WI38 (cell line): ENCODE measurements around the gene NDUFB6.
A peak's percentile ranks its signal among the peaks of the same experiment; 100 is the strongest.

Experiments
- H3K4me3 ChIP-seq: 2 replicates; pipeline ENCODE4 v1.5.1; 2011; ENCODE audit warnings: low read depth, mild to moderate bottlenecking, control low read depth, low read length
- TF ChIP-seq, protein P1 (sequence below): IDR thresholded peaks from 2 replicates; pipeline ENCODE4 v1.5.1; 2012; ENCODE audit warnings: low read depth, mild to moderate bottlenecking, control low read depth, low read length

The NDUFB6 gene

DNA sequence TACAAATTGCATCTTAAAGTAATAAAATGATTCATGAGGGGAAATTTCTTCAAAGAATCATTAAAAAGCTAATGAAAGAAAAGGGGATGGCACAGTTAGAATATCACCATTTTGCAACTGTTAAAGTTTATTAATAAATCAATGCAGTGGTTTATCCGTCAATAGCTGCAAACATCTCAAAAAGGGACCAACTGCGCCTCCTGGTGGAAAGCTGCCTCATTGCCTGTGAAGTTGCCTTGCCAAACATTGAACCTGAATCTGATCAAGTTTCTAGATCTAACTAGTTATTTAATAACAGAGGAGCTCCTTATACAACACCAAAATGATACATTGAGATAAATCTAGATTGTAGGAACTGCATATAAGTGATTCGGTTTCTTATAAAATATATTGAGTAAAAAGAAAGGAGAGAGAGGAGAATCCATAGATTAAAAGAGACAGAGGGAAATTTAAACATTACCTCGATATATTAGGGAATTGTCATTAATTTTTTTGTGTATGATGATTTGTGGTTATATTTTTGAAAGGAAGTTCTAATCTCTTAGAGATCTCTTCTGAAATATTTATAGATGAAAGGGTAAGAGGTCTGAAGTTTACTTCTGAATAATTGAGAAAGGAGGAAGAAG lies 6.9 kb upstream of the NDUFB6 start:
- TF ChIP-seq, protein P1, sequence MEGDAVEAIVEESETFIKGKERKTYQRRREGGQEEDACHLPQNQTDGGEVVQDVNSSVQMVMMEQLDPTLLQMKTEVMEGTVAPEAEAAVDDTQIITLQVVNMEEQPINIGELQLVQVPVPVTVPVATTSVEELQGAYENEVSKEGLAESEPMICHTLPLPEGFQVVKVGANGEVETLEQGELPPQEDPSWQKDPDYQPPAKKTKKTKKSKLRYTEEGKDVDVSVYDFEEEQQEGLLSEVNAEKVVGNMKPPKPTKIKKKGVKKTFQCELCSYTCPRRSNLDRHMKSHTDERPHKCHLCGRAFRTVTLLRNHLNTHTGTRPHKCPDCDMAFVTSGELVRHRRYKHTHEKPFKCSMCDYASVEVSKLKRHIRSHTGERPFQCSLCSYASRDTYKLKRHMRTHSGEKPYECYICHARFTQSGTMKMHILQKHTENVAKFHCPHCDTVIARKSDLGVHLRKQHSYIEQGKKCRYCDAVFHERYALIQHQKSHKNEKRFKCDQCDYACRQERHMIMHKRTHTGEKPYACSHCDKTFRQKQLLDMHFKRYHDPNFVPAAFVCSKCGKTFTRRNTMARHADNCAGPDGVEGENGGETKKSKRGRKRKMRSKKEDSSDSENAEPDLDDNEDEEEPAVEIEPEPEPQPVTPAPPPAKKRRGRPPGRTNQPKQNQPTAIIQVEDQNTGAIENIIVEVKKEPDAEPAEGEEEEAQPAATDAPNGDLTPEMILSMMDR = peak; percentile 92
- H3K4me3 ChIP-seq = no peak overlapping the region

DNA sequence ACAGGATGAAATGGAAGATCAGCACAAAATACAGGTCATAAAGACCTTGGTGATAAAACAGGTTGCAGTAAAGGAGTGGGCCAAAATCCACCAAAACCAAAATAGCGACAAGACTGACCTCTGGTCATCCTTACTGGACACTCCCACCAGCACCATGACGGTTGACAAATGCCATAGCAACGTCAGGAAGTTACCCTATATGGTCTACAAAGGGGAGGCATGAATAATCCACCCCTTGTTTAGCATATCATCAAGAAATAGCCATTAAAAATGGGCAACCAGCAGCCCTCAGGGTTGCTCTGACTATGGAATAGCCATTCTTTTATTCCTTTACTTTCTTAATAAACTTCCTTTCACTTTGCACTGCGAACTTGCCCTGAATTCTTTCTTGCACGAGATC lies 6.0 kb upstream of the NDUFB6 start:
- H3K4me3 ChIP-seq = no peak overlapping the region
- TF ChIP-seq, protein P1 = no peak

DNA sequence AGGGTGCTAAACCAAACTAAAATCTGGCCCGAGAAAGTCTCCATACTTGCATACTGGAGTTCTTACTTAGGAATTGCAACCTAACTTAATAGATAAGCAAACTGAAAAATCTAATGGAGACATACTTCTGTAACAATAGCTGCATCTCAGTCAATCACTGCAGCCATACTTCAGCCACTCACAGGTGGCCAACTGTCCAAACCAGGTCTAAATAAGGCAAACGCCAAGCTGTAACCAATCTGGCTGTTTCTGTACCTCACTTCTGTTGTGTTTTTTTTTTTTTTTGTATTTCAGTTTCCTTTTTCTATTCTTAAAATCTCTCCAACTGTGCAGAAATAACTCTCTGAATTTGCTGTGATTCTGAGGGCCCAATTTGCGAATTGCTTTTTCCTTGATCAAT lies 4.4 kb upstream of the NDUFB6 start:
- TF ChIP-seq, protein P1 = no peak
- no peak overlapping the region for H3K4me3 ChIP-seq

DNA sequence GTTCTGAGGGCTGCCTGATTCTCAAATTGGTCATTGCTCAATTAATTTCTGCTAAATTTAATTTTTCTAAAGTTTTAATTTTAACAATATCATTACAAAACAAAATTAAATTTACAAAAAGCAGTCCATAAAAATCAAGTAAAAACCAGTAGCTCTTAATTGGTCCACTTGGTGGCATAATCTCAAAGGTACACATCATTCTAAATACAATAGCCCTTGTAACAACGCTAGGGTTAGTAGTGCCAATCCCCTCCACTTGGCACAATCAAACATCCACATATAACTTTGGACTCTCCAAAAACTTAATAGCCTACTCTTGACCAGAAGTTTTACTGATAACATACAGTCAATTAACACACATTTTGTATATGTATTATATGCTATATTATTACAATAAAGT lies 1.9 kb upstream of the NDUFB6 start:
- no peak overlapping the region for H3K4me3 ChIP-seq
- TF ChIP-seq, protein P1 = no peak

DNA sequence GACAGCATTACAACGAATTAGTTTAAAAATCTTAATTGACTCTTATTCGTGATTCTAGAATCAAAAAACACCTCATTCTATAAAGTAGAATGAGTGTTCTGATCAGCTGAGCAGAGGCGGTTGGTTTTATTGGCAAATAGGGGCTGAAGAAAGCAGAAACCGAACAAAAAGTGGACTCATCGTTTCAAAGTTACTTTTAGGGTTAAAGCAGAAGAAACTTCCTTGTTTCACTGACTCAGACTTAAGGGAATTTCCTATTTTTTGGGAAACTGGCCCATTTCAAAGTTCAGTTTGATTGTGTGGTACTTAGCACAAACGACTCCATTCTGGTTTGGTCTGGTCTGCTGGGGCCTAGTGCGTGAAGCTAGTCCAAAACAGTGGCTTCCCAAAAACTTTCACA lies 862 bp upstream of the NDUFB6 start:
- no peak overlapping the region for H3K4me3 ChIP-seq
- TF ChIP-seq, protein P1 = no peak

DNA sequence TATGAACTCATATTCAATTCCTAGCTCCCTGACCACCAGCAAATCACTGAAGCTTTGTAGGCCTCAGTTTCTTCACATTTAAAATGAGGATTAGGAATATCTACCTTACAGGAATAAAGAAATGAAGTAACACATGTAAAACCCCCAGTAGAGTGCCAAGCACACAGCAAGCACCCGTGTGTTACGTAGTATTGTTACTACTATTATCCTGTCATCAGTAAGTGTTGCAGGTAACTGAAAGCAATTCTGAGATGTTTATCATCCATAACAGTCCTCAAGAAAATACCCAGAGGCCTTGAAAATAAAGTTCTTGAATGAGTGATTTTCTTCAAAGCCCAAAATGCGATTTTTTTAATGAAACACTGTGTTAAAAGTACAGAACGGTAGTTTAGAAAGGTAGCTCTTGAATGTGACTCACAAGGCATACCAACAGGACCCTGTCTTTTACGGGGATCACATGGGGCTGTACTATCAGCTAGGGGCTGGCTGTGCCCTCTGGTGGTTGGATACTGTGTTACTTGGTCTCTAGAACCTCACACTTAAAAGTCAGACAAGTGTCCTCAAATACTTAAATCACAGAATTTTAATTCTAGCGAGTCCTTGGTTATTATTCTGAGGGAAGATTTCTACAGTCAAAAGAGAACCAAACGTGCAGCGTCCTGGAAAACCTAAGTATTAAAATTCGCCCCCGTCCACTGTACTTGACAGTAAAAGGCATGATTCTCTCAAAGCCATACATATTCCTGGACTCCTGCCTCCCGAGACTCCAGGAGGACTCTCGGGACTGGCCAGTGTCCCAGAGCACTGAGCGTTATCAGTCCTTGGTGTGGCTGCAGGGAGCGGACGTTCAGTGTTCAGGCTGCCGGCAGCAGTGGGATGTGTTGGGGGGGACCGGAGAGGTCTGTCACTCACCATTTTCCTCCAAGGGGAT lies 725 bp downstream of the NDUFB6 start:
- peak overlapping the region; percentile 95 for H3K4me3 ChIP-seq
- TF ChIP-seq, protein P1 = peak; percentile 52

DNA sequence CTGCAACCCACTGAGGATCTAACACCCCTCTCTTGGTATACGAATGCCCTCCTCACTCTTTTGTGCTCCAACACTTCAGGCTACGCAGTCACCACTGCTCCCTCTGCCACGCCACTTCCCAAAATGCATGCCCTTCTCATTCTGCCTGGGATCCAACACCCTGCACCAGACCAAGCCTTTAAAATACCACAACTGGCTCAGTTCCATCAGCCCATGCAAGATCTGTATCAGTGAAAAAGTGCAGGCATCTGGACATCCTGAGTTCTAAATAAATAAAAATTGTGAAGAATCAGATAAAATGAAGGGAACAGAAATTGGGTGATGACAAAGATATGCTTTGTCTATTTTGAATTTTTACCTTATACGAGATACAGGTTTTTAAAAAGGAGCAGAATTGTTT lies 2.7 kb downstream of the NDUFB6 start:
- no peak overlapping the region for H3K4me3 ChIP-seq
- TF ChIP-seq, protein P1 = no peak
